Myocyte (in vitro differentiated cells): ENCODE measurements around the gene RBM23. TPM values are rescaled to one million over a fixed set of nuclear protein-coding genes. Genes with fewer than 3 reads are reported as not detected.

ENCODE experiments used
- DNase-seq: peaks from one replicate; pipeline ENCODE4 v3.0.0-alpha.2; 2012; ENCODE audit warnings: low read depth
- total RNA-seq: library from RNA; depleted of rRNA; stranded (reverse); fragments of >200 nt; gene quantifications from 2 replicates; pipeline ENCODE4 v1.2.3, GENCODE V29; 2014

RBM23 gene
- total RNA-seq, 1 donor from 2014 or later = 74.9 TPM

DNA sequence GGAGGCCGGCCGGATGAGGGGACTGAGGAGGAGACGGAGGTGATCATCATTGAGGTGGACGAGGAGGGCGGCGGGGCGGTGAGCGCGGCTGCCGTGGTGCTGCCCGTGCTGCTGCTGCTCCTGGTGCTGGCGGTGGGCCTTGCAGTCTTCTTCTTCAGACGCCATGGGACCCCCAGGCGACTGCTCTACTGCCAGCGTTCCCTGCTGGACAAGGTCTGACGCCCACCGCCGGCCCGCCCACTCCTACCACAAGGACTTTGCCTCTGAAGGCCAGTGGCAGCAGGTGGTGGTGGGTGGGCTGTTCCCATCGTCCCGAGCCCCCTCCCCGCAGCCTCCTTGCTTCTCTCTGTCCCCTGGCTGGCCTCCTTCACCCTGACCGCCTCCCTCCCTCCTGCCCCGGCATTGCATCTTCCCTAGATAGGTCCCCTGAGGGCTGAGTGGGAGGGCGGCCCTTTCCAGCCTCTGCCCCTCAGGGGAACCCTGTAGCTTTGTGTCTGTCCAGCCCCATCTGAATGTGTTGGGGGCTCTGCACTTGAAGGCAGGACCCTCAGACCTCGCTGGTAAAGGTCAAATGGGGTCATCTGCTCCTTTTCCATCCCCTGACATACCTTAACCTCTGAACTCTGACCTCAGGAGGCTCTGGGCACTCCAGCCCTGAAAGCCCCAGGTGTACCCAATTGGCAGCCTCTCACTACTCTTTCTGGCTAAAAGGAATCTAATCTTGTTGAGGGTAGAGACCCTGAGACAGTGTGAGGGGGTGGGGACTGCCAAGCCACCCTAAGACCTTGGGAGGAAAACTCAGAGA lies 72.9 kb downstream of the RBM23 start:
- no peak for DNase-seq

DNA sequence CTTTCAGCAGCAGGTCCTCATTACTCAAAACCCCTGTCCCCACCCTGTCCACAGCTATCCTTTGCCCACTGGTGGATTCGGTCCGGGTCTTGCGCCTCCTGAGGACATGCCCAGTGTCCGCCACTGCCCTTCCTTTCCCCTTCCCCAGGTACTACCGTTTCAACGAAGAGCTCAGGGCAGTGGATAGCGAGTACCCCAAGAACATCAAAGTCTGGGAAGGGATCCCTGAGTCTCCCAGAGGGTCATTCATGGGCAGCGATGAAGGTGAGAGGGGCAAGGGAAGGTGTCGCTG lies 73.9 kb downstream of the RBM23 start:
- no peak for DNase-seq

DNA sequence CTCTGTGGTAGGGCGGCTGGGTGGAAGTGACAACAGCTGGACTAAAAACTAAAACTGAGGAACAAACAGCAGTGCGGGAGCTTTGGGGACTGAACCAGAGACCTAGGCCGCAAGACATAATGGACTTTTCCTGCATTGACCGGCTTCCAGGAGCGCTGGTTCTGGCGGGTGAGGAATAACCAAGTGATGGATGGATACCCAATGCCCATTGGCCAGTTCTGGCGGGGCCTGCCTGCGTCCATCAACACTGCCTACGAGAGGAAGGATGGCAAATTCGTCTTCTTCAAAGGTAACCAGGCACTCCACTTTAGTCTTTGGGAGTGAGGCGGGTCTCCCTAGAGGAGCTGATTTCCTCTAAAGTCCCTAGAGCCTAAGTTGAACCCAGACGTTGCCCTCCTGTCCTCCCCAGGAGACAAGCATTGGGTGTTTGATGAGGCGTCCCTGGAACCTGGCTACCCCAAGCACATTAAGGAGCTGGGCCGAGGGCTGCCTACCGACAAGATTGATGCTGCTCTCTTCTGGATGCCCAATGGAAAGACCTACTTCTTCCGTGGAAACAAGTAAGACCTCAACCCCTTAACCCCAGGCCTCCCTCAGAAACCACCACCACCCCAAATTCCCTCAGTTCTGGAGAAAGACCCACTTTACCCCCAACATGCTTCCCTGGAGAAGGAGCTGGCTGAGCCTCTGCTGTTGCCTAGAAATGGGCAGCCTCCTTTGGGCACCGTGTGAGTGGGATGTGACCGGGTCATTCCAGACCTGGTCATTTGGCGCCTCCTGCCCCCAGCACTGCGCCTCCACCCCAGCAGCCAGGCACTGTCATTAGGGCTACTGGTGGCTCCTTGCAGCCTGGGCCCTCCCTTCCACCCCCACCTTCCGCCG lies 74.5 kb downstream of the RBM23 start:
- no peak for DNase-seq

Other genes with a start within 250 kb of the RBM23 start
- gene OXA1L, start 152.5 kb downstream of the RBM23 start, total RNA-seq = 119 and 141 TPM in 2 replicates
- 63.5 and 76.5 TPM in 2 replicates for gene SLC7A7, start 103.7 kb downstream of the RBM23 start, total RNA-seq
- 21.8 and 167 TPM in 2 replicates for gene MRPL52, start 89.3 kb downstream of the RBM23 start, total RNA-seq
- 423 and 532 TPM in 2 replicates for gene MMP14, start 82.6 kb downstream of the RBM23 start, total RNA-seq
- 81.6 and 106 TPM in 2 replicates for gene LRP10, start 47.4 kb downstream of the RBM23 start, total RNA-seq
- 0.42 and 0.78 TPM in 2 replicates for gene REM2, start 35.9 kb downstream of the RBM23 start, total RNA-seq
- gene PRMT5, start 10.2 kb upstream of the RBM23 start, total RNA-seq = 64.1 and 75.9 TPM in 2 replicates
- 17.4 and 21.2 TPM in 2 replicates for gene HAUS4, start 37.9 kb upstream of the RBM23 start, total RNA-seq
- 150 and 178 TPM in 2 replicates for gene AJUBA, start 63.4 kb upstream of the RBM23 start, total RNA-seq
- gene C14orf93, start 91.0 kb upstream of the RBM23 start, total RNA-seq = 5.5 and 7.2 TPM in 2 replicates
- gene PSMB5, start 115.8 kb upstream of the RBM23 start, total RNA-seq = 250 and 303 TPM in 2 replicates
- not detected in 2 replicates for gene PSMB11, start 123.1 kb upstream of the RBM23 start, total RNA-seq
- 3.2 and 3.7 TPM in 2 replicates for gene CDH24, start 138.4 kb upstream of the RBM23 start, total RNA-seq
- 85.4 and 90.4 TPM in 2 replicates for gene ACIN1, start 176.0 kb upstream of the RBM23 start, total RNA-seq
- 28.9 and 40.7 TPM in 2 replicates for gene C14orf119, start 176.4 kb upstream of the RBM23 start, total RNA-seq
- gene CIROP, start 185.8 kb upstream of the RBM23 start, total RNA-seq = not detected in 2 replicates
- gene CEBPE, start 200.1 kb upstream of the RBM23 start, total RNA-seq = not detected in 2 replicates